Adipocyte (in vitro differentiated cells): ENCODE data around the gene PLA2G4D.
A peak's percentile ranks its signal among the peaks of the same experiment; 100 is the strongest.

Source experiments
- DNase-seq: peaks from one replicate; pipeline ENCODE4 v3.0.0-alpha.2; 2015; ENCODE audit warnings: low read depth
- H3K27me3 ChIP-seq: replicated peaks from 2 replicates; pipeline ENCODE4 v1.7.0; 2013; ENCODE audit warnings: mild to moderate bottlenecking, low read length, moderate library complexity; ENCODE audit not compliant: control insufficient read depth, insufficient read depth
- H3K36me3 ChIP-seq: 2 replicates; pipeline ENCODE4 v1.7.0; 2013; ENCODE audit warnings: low read length, mild to moderate bottlenecking, moderate library complexity; ENCODE audit not compliant: control insufficient read depth, insufficient read depth, severe bottlenecking
- H3K4me1 ChIP-seq: 2 replicates; pipeline ENCODE4 v1.7.0; 2013; ENCODE audit warnings: mild to moderate bottlenecking, low read length, moderate library complexity; ENCODE audit not compliant: control insufficient read depth, insufficient read depth
- H3K4me3 ChIP-seq: 2 replicates; pipeline ENCODE4 v1.7.0; 2013; ENCODE audit warnings: mild to moderate bottlenecking, low read length, moderate library complexity
- H3K9ac ChIP-seq: 2 replicates; pipeline ENCODE4 v1.7.0; 2013; ENCODE audit warnings: mild to moderate bottlenecking, low read length, moderate library complexity
- H3K9me3 ChIP-seq: 2 replicates; pipeline ENCODE4 v1.7.0; 2013; ENCODE audit warnings: mild to moderate bottlenecking, low read length, moderate library complexity; ENCODE audit not compliant: control insufficient read depth

PLA2G4D gene

GRCh38 chr15:42094512-42094963 lies at the start of gene PLA2G4D:
Gene PLA2G4D, minus strand, starts transcription at chr15:42094562. Its CDS starts 103 bp downstream, at chr15:42094459.
- Histone ChIP-seq H3K27me3 (peaks cover 72% of the 10 kb centered on the region), H3K4me3 (no peak within 1 kb of the TSS), H3K4me1 (peaks cover 6% of the 10 kb centered on the region), H3K9ac (no peak within 1 kb of the TSS), H3K36me3 (no peaks in the 10 kb centered on the region), H3K9me3 (peaks cover 4% of the 10 kb centered on the region)
- DNase-seq, result no peak

GRCh38 chr15:42143356-42143755 lies 49.0 kb upstream of the PLA2G4D start:
- peaks cover 84% of the 10 kb centered on the region for H3K27me3 ChIP-seq
- H3K9me3 ChIP-seq, result no peaks in the 10 kb centered on the region
- DNase-seq, result no peak
- no peak overlapping the region for H3K4me3 ChIP-seq
- H3K4me1 ChIP-seq, result no peaks in the 10 kb centered on the region
- no peak overlapping the region for H3K9ac ChIP-seq
- no peaks in the 10 kb centered on the region for H3K36me3 ChIP-seq

GRCh38 chr15:42141795-42142667 lies 47.7 kb upstream of the PLA2G4D start:
- H3K9me3 ChIP-seq, result no peaks in the 10 kb centered on the region
- peaks cover 77% of the 10 kb centered on the region for H3K27me3 ChIP-seq
- no peaks in the 10 kb centered on the region for H3K36me3 ChIP-seq
- no peak for DNase-seq
- no peaks in the 10 kb centered on the region for H3K4me1 ChIP-seq
- H3K4me3 ChIP-seq, result no peak overlapping the region
- H3K9ac ChIP-seq, result no peak overlapping the region

- Histone ChIP-seq H3K4me1 (no peaks in the 10 kb centered on the region), H3K36me3 (no peaks in the 10 kb centered on the region), H3K9ac (no peak overlapping the region), H3K9me3 (no peaks in the 10 kb centered on the region), H3K27me3 (peaks cover 76% of the 10 kb centered on the region), H3K4me3 (no peak overlapping the region)
- DNase-seq, result no peak
These were observed 46.9 kb upstream of the PLA2G4D start for GRCh38 chr15:42141246-42141645.

GRCh38 chr15:42140383-42141070 lies 46.2 kb upstream of the PLA2G4D start:
- Histone ChIP-seq H3K9ac (no peak overlapping the region), H3K27me3 (peaks cover 69% of the 10 kb centered on the region), H3K4me1 (no peaks in the 10 kb centered on the region), H3K9me3 (no peaks in the 10 kb centered on the region), H3K4me3 (no peak overlapping the region), H3K36me3 (no peaks in the 10 kb centered on the region)
- no peak for DNase-seq

- Histone ChIP-seq H3K9me3 (no peaks in the 10 kb centered on the region), H3K4me3 (no peak overlapping the region), H3K36me3 (no peaks in the 10 kb centered on the region), H3K9ac (no peak overlapping the region), H3K4me1 (no peaks in the 10 kb centered on the region), H3K27me3 (peaks cover 61% of the 10 kb centered on the region)
- DNase-seq, result no peak
These were observed 45.2 kb upstream of the PLA2G4D start for GRCh38 chr15:42139596-42139995.

GRCh38 chr15:42138968-42139386 lies 44.6 kb upstream of the PLA2G4D start:
- no peaks in the 10 kb centered on the region for H3K4me1 ChIP-seq
- DNase-seq, result no peak
- H3K27me3 ChIP-seq, result peaks cover 57% of the 10 kb centered on the region
- no peaks in the 10 kb centered on the region for H3K9me3 ChIP-seq
- no peaks in the 10 kb centered on the region for H3K36me3 ChIP-seq
- H3K4me3 ChIP-seq, result no peak overlapping the region
- H3K9ac ChIP-seq, result no peak overlapping the region

- H3K36me3 ChIP-seq, result no peaks in the 10 kb centered on the region
- DNase-seq, result no peak
- H3K4me1 ChIP-seq, result no peaks in the 10 kb centered on the region
- H3K9ac ChIP-seq, result no peak overlapping the region
- no peaks in the 10 kb centered on the region for H3K9me3 ChIP-seq
- H3K4me3 ChIP-seq, result no peak overlapping the region
- H3K27me3 ChIP-seq, result peaks cover 52% of the 10 kb centered on the region
These were observed 44.0 kb upstream of the PLA2G4D start for GRCh38 chr15:42138411-42138810.

GRCh38 chr15:42137461-42138261 lies 43.3 kb upstream of the PLA2G4D start:
- Histone ChIP-seq H3K9ac (no peak overlapping the region), H3K9me3 (no peaks in the 10 kb centered on the region), H3K36me3 (no peaks in the 10 kb centered on the region), H3K27me3 (peaks cover 48% of the 10 kb centered on the region), H3K4me3 (no peak overlapping the region), H3K4me1 (no peaks in the 10 kb centered on the region)
- peak; percentile 85 for DNase-seq

- Histone ChIP-seq H3K27me3 (peaks cover 40% of the 10 kb centered on the region), H3K36me3 (no peaks in the 10 kb centered on the region), H3K4me1 (no peaks in the 10 kb centered on the region), H3K9ac (no peak overlapping the region), H3K4me3 (no peak overlapping the region), H3K9me3 (no peaks in the 10 kb centered on the region)
- DNase-seq, result no peak
These were observed 42.2 kb upstream of the PLA2G4D start for GRCh38 chr15:42136513-42136912.

- no peak for DNase-seq
- Histone ChIP-seq H3K9ac (no peak overlapping the region), H3K9me3 (no peaks in the 10 kb centered on the region), H3K27me3 (peaks cover 41% of the 10 kb centered on the region), H3K36me3 (no peaks in the 10 kb centered on the region), H3K4me1 (no peaks in the 10 kb centered on the region), H3K4me3 (no peak overlapping the region)
These were observed 41.0 kb upstream of the PLA2G4D start for GRCh38 chr15:42135351-42135750.
